ENCODE data around the gene ACVR1B.

- TF ChIP-seq POLR2A (IDR thresholded peaks at IDR 0.05) = peak; percentile 11 to 47
- TF ChIP-seq CTCF (IDR thresholded peaks at IDR 0.05) = no peak
These were observed 85.2 kb downstream of the ACVR1B start for GRCh38 chr12:52036587-52037171.

Data from heart left ventricle (tissue), 13 donors.